GM19025 (cell line): ENCODE data around the gene SHFL.
A peak's percentile ranks its signal among the peaks of the same experiment; 100 is the strongest.

Experiments
- ATAC-seq: cut with Tn5 transposase; IDR thresholded peaks from one replicate; pipeline ENCODE4 v1.9.1; 2021; ENCODE audit warnings: mild to moderate bottlenecking, low read depth, moderate library complexity; ENCODE audit not compliant: unreplicated experiment

SHFL gene

GRCh38 chr19:10087296-10088061 is 1.4 kb downstream of the SHFL start:
- ATAC-seq = no peak

GRCh38 chr19:10088949-10089554 is 2.9 kb downstream of the SHFL start:
- no peak for ATAC-seq

GRCh38 chr19:10089801-10090375 is 3.8 kb downstream of the SHFL start:
- ATAC-seq = no peak

GRCh38 chr19:10091370-10091687 is 5.2 kb downstream of the SHFL start:
- ATAC-seq = no peak

GRCh38 chr19:10091895-10092641 is 6.0 kb downstream of the SHFL start:
- no peak for ATAC-seq

- ATAC-seq = no peak
Observed at GRCh38 chr19:10092648-10093294, 6.7 kb downstream of the SHFL start.

- ATAC-seq = no peak
Observed at GRCh38 chr19:10093295-10094186, 7.4 kb downstream of the SHFL start.

GRCh38 chr19:10095622-10095947 is 9.5 kb downstream of the SHFL start:
- no peak for ATAC-seq

GRCh38 chr19:10095948-10096614 is 10.0 kb downstream of the SHFL start:
- ATAC-seq = peak; percentile 83

- no peak for ATAC-seq
Observed at GRCh38 chr19:10096615-10096963, 10.5 kb downstream of the SHFL start.

GRCh38 chr19:10100163-10100785 is 14.2 kb downstream of the SHFL start:
- no peak for ATAC-seq

- ATAC-seq = no peak
Observed at GRCh38 chr19:10102787-10103236, 16.7 kb downstream of the SHFL start.

- ATAC-seq = no peak
Observed at GRCh38 chr19:10104130-10104513, 18.0 kb downstream of the SHFL start.

- ATAC-seq = peak; percentile 34
Observed at GRCh38 chr19:10104665-10105508, 18.8 kb downstream of the SHFL start.

- no peak for ATAC-seq
Observed at GRCh38 chr19:10105509-10106099, 19.5 kb downstream of the SHFL start.

- ATAC-seq = peak; percentile 41
Observed at GRCh38 chr19:10106100-10106936, 20.2 kb downstream of the SHFL start, which contains the start of gene PPAN. Gene PPAN, plus strand, starts transcription at chr19:10106362. Its CDS starts 33 bp downstream, at chr19:10106395.

- no peak for ATAC-seq
Observed at GRCh38 chr19:10107254-10107653, 21.1 kb downstream of the SHFL start.
